COLO829 (cell line): ENCODE data around the gene SATB2.

Source experiments
- DNase-seq: peaks from one replicate; pipeline ENCODE4 v3.0.0; 2012; ENCODE audit warnings: low spot score

SATB2 gene

GRCh38 chr2:199405241-199405640, 52.5 kb downstream of the SATB2 start:
- no peak for DNase-seq

- no peak for DNase-seq
Observed at GRCh38 chr2:199404841-199405240, 52.9 kb downstream of the SATB2 start.

GRCh38 chr2:199395311-199395710, 62.4 kb downstream of the SATB2 start:
- DNase-seq: no peak

- DNase-seq: no peak
Observed at GRCh38 chr2:199392363-199392762, 65.4 kb downstream of the SATB2 start.

- DNase-seq: no peak
Observed at GRCh38 chr2:199388728-199389268, 68.9 kb downstream of the SATB2 start.

GRCh38 chr2:199384043-199384442, 73.7 kb downstream of the SATB2 start:
- DNase-seq: no peak

- no peak for DNase-seq
Observed at GRCh38 chr2:199383021-199383420, 74.7 kb downstream of the SATB2 start.

GRCh38 chr2:199382091-199382490, 75.6 kb downstream of the SATB2 start:
- DNase-seq: no peak

- DNase-seq: no peak
Observed at GRCh38 chr2:199381531-199381930, 76.2 kb downstream of the SATB2 start.

- no peak for DNase-seq
Observed at GRCh38 chr2:199378948-199379650, 78.6 kb downstream of the SATB2 start.

GRCh38 chr2:199370150-199370780, 87.5 kb downstream of the SATB2 start:
- no peak for DNase-seq

GRCh38 chr2:199366406-199366805, 91.3 kb downstream of the SATB2 start:
- DNase-seq: no peak

- DNase-seq: no peak
Observed at GRCh38 chr2:199364153-199364552, 93.6 kb downstream of the SATB2 start.

- DNase-seq: no peak
Observed at GRCh38 chr2:199356412-199356811, 101.3 kb downstream of the SATB2 start.

- no peak for DNase-seq
Observed at GRCh38 chr2:199348871-199349270, 108.9 kb downstream of the SATB2 start.

GRCh38 chr2:199344012-199344411, 113.7 kb downstream of the SATB2 start:
- DNase-seq: no peak

- no peak for DNase-seq
Observed at GRCh38 chr2:199342334-199342733, 115.4 kb downstream of the SATB2 start.

- DNase-seq: no peak
Observed at GRCh38 chr2:199341123-199341522, 116.6 kb downstream of the SATB2 start.

GRCh38 chr2:199339891-199340605, 117.7 kb downstream of the SATB2 start:
- no peak for DNase-seq

- no peak for DNase-seq
Observed at GRCh38 chr2:199336546-199336945, 121.2 kb downstream of the SATB2 start.

GRCh38 chr2:199335502-199335901, 122.2 kb downstream of the SATB2 start:
- no peak for DNase-seq

GRCh38 chr2:199329466-199329865, 128.3 kb downstream of the SATB2 start:
- DNase-seq: no peak

- DNase-seq: no peak
Observed at GRCh38 chr2:199329031-199329430, 128.7 kb downstream of the SATB2 start.
